Urinary bladder (tissue), 4 donors: ENCODE data around the gene RSRC2. TPM values are rescaled to one million over a fixed set of nuclear protein-coding genes. Genes with fewer than 3 reads are reported as not detected.
A peak's percentile ranks its signal among the peaks of the same experiment; 100 is the strongest.
"Not testable (repeated sequence)": the region's sequence is repeated elsewhere in the genome, so short reads cannot be mapped to it uniquely, and the experiment has no call there.

Experiments used
- DNase-seq: peaks from one replicate; pipeline ENCODE4 v3.0.0-alpha.2; 2015; ENCODE audit errors: extremely low spot score
- H3K27ac ChIP-seq: one replicate; pipeline ENCODE4 v1.5.1; 2013; ENCODE audit warnings: low read depth, mild to moderate bottlenecking, moderate library complexity
- H3K36me3 ChIP-seq: one replicate; pipeline ENCODE4 v1.6.1; 2013; ENCODE audit warnings: mild to moderate bottlenecking, moderate library complexity; ENCODE audit not compliant: insufficient read depth
- H3K4me1 ChIP-seq: one replicate; pipeline ENCODE4 v1.6.1; 2013; ENCODE audit warnings: mild to moderate bottlenecking, moderate library complexity; ENCODE audit not compliant: insufficient read depth
- H3K4me3 ChIP-seq: one replicate; pipeline ENCODE4 v1.5.1; 2013; ENCODE audit warnings: low read depth, low read length
- WGBS: extraction: QIAGEN DNeasy Blood & Tissue Kit; methylation state at CpG from one replicate; pipeline ENCODE4 v1.1.7; 2013; 5-methylcytosine and 5-hydroxymethylcytosine counted together
- polyA plus RNA-seq: library from polyadenylated mRNA; stranded (reverse); fragments of 200-250 nt; gene quantifications from one replicate; pipeline ENCODE4 v1.2.3, GENCODE V29; 2013
- total RNA-seq: library from RNA; depleted of rRNA; stranded (reverse); fragments of >200 nt; gene quantifications from one replicate; pipeline ENCODE4 v1.2.3, GENCODE V29; 2014
- donor health status: healthy with polysubstance abuse.
- donor health status: healthy.

The RSRC2 gene
- total and polyA plus RNA-seq, 2 donors, result 55.5 to 87.4 TPM

DNA sequence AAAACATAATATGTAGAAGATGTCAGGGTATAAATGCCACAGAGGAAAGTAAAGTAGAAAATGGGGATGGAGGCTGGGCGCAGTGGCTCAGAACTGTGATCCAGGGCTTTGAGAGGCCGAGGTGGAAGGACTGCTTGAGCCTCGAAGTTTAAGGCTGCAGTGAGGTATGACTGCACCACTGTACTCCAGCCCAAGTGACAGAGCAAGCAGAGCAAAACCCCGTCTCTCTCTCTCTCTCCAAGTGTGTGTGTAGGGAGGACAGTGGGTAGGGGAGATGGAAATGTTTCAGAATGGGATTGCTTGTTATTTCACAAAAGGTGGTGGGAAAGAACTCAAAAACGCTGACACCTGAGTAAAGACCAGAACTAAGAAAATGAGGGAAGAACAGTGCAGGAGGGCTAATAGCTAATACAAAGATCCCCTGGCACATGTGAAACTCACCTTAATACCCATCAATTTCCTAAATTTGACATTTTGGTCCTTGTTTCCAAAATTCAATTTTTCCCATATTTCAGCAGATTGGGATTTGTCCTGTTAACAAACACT is 20.3 kb downstream of the RSRC2 start:
- H3K36me3 ChIP-seq, result peaks cover 13% of the 10 kb centered on the region
- no peak overlapping the region for H3K27ac ChIP-seq
- 94% methylated on average over 5 of the region's 5 CpGs for WGBS
- DNase-seq, result no peak
- H3K4me1 ChIP-seq, result no peaks in the 10 kb centered on the region
- no peak overlapping the region for H3K4me3 ChIP-seq

DNA sequence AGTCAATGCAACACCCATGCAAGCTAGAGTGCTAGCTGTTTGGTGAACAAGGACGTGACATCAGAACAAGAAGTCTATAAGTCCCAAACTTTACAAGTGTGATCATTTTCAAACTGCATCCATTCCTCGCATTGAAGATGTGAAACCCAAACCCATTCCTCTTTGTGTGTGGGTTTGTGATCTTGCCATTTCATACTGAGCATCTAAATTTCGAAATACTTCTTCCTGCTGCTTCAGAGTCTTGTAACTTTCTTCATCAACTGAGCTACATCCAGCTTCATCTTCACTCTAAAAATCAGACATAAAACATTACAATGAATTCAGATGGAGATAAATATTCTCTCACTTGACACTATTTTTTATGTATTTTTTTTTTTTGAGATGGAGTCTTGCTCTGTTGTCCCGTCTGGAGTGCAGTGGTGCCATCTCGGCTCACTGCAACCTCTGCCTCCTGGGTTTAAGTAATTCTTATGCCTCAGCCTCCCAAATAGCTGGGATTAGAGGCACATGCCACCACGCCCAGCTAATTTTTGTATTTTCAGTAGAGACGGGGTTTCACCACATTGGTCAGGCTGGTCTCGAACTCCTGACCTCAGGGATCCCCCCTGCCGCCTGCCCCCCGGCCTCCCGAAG is 21.2 kb downstream of the RSRC2 start:
- DNase-seq, result no peak
- 83% methylated on average over 11 of the region's 11 CpGs for WGBS
- no peaks in the 10 kb centered on the region for H3K4me1 ChIP-seq
- H3K27ac ChIP-seq, result no peak overlapping the region
- no peak overlapping the region for H3K4me3 ChIP-seq
- peaks cover 11% of the 10 kb centered on the region for H3K36me3 ChIP-seq

DNA sequence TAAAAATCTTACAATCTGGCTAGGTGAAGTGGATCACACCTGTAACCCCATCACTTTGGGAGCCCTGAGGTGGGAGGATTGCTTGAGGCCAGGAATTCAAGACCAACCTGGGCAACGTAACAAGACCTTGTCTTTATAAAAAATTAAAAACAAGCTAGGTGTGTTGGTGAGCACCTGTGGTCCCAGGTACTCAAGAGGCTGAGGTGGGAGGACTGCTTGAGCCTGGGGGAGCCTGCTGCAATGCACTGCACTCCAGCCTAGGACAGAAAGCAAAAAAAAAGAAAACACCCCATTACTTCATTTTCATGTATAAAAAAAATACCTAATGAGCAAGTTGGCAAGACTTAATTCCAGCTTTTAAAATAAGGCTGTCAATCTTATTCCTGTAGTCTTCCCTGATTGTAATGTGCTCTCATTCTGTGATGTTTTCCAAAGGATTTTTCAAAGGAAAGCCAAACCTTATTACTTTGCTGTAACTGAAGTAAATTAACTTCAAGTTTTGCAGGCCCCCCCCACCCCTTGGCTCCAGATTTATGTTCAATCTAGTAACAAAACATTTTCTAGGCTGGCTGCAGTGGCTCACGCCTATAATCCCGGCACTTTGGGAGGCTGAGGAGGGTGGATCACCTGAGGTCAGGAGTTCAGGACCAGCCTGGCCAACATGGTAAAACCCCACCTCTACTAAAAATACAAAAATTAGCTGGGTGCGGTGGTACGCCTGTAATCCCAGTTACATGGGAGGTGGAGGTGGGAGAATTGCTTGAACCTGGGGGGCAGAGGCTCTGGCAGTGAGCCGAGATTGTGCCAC is 22.7 kb downstream of the RSRC2 start:
- 72% methylated on average over 6 of the region's 6 CpGs for WGBS
- no peak overlapping the region for H3K4me3 ChIP-seq
- H3K36me3 ChIP-seq, result peaks cover 8% of the 10 kb centered on the region
- no peak for DNase-seq
- H3K4me1 ChIP-seq, result no peaks in the 10 kb centered on the region
- no peak overlapping the region for H3K27ac ChIP-seq

DNA sequence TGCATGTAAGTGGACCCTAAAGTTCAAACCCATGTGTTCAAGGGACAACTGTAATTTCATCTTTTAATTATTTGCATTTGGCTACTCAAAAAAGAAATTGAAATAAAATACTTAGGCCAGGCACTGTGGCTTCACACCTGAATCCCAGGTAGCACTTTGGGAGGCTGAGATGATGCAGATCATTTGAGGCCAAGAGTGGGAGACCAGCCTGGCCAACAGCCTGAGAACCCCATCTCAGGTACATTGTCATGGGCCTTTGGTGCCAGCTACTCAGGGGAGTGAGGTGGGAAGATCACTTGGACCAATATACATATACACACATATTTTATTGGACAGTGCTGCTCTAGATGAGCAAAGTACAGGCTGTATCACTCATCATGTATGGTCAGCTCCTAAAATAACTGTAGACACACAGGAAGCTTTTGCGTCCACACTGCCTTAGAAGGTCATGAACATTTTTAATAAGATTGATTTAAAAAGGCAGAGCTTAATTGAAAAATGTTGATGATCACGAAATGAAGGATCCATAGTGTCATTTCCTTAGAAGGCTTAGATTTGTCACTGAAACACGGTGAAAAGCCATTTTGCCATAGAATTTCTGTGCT is 23.5 kb downstream of the RSRC2 start:
- 86% methylated on average over 3 of the region's 3 CpGs for WGBS
- no peak for DNase-seq
- H3K4me1 ChIP-seq, result no peaks in the 10 kb centered on the region
- H3K27ac ChIP-seq, result no peak overlapping the region
- H3K36me3 ChIP-seq, result peaks cover 8% of the 10 kb centered on the region
- no peak overlapping the region for H3K4me3 ChIP-seq

DNA sequence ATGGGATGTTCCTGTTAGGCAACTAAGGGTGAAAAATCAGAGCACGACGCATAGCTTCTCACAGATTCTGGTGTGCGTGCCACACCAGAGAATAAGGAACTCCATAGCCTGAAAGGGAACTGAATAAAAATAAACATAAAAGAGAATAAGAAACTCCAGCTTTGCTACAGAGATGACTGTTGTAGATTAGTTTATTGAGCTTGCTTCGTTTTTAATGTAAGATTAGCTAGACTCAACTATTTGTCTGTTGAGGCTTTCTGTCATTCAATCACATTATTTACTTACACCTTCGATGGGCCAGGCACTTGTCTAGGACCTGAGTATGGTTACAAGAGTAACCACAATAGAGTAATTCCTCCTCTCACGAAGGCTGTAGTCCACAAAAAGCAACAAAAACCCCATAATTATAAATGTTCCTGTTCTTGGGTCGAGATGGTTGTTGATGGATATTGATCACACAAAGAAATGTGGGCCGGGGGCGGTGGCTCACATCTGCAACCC is 25.2 kb downstream of the RSRC2 start:
- Histone ChIP-seq H3K36me3 (peaks cover 5% of the 10 kb centered on the region), H3K4me3 (no peak overlapping the region), H3K4me1 (no peaks in the 10 kb centered on the region), H3K27ac (no peak overlapping the region)
- WGBS, result 80% methylated on average over 9 of the region's 9 CpGs
- DNase-seq, result no peak

DNA sequence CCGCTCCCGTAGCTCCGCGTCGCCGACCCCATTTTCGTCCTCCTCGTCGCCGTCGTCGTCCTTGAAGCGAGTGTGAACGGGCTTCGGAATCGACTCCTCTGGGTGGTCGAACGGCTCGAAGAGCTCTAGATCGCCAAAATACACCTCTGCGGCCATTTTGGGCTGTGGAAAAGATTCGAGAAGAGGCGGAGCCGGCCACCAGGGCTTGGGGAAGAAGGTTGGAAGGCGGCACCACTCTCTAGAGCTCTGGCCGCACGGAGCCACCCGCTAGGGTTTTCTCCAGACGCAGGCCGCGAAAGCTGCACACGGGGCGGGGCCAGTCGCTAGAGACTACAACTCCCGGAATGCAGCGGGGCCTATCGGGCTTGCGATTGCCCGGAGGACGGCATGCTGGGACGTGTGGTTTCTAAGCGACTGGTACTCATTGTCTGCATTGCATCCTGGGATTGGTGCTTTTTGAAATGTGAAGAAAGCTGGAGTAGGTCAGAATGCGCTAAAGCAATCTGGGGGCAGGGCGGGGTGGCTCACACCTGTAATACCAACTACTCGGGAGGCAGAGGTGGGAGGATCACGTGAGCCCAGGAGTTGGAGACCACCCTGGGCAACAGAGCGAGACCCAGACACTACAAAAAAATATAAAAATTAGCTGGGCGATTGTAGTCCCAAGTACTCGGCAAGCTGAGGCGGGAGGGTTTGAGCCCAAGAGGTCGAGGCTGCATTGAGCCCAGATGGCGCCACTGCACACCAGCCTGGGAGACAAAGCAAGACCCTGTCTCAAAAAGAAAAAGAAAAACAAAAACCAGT is 25.8 kb downstream of the RSRC2 start, which contains the start of gene ZCCHC8:
ZCCHC8 (minus strand) TSS at position 248 of the 804 bp plus-strand sequence; CDS start at position 156, 92 bp downstream.
- Histone ChIP-seq H3K27ac (peak within 1 kb of the TSS; percentile 97), H3K36me3 (peaks cover 3% of the 10 kb centered on the region), H3K4me3 (peak within 1 kb of the TSS; percentile 68), H3K4me1 (no peaks in the 10 kb centered on the region)
- DNase-seq, result peak; percentile 94
- WGBS, result 3% methylated on average over 52 of the region's 52 CpGs

DNA sequence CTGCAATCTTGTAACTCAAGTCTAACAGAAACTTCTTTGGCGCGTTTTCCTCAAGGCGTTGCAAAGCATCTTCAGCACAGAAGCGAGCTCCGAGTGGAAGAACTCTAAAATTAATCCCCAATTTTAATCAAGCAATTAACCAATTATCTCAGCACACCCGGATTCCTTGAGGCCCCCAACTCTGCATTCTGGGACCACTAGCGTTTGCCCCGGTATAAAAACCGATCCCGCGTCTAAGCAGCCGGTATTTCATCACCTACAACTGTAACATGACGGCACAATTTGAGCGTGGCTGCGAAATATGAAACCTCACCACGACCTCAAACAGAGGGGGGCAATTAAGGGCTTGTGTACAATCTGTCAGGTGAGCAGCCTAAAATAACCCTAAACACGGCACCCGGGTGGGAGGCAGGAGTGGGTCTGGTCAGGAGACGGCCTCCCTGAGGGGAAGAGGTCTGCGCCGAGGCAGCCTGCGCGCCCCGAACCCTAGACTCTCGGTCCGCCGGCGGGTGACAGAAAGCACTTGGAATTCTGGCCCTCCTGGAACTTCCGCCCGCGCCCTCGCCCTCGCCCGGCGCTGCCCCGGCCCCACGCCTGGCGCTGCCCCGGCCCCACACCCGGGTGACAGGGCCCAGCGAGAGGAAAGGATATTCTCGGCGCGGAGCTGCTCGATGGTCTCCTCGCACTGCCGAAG is 26.6 kb downstream of the RSRC2 start:
- Histone ChIP-seq H3K27ac (peak overlapping the region; percentile 97), H3K4me3 (peak overlapping the region; percentile 68), H3K4me1 (no peaks in the 10 kb centered on the region), H3K36me3 (peaks cover 3% of the 10 kb centered on the region)
- WGBS, result under 1% methylated on average over 47 of the region's 47 CpGs
- peak; percentile 43 for DNase-seq

DNA sequence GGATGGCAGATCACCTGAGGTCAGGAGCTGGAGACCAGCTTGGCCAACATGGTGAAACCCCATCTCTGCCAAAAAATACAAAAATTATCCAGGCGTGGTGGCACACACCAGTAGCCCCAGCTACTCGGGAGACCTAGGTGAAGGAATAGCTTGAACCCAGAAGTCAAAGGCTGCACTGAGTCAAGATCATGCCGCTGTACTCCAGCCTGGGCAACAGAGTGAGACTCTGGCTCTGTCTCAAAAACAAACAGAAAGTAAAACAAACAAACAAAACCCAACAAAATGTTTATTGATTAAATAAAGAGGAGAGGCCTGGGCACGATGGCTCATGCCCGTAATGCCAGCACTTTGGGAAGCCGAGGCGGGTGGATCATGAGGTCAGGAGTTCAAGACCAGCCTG is 31.5 kb downstream of the RSRC2 start:
- Histone ChIP-seq H3K4me1 (no peaks in the 10 kb centered on the region), H3K27ac (no peak overlapping the region), H3K4me3 (no peak overlapping the region), H3K36me3 (peaks cover 1% of the 10 kb centered on the region)
- no peak for DNase-seq
- 93% methylated on average over 7 of the region's 7 CpGs for WGBS

DNA sequence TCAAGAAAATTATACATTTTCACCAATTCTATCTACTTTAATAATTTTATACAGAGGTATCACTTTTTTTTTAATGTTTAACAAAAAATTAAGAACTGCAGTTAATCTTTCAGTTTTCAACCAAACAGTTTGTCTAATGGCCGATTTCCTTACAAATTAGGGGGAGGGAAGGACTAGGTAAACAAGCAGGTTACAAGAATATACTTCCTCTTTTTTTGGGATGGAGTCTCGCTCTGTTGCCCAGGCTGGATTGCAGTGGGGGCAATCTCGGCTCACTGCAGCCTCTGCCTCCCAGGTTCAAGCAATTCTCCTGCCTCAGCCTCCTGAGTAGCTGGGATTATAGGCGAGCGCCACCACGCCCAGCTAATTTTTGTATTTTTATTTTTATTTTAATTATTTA is 33.5 kb downstream of the RSRC2 start:
- not testable (repeated sequence) for DNase-seq, H3K4me1 ChIP-seq, H3K4me3 ChIP-seq, H3K36me3 ChIP-seq, H3K27ac ChIP-seq
- WGBS, result 80% methylated on average over 6 of the region's 6 CpGs

DNA sequence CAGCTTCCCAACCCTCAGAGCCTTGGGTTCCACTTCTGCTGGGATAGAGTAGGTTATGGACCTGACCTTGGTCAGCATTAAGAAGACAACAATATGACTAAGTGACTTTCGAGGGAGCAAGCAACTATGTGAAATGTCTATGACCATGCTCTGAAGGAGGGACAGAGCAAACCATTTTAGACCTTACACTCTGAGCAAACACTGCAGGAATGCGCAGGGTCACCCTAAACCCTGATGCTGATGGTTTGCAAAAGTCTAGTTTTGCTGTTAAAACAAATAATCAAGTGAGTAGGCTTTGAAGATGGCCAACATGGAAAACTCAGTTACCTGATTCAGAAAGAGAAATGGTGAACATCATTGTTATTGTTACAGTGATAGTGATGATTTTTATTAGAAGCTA is 34.7 kb downstream of the RSRC2 start:
- Histone ChIP-seq H3K27ac (no peak overlapping the region), H3K4me3 (no peak overlapping the region), H3K4me1 (no peaks in the 10 kb centered on the region), H3K36me3 (peaks cover 12% of the 10 kb centered on the region)
- DNase-seq, result no peak
- WGBS, result 87% methylated on average over 2 of the region's 2 CpGs

DNA sequence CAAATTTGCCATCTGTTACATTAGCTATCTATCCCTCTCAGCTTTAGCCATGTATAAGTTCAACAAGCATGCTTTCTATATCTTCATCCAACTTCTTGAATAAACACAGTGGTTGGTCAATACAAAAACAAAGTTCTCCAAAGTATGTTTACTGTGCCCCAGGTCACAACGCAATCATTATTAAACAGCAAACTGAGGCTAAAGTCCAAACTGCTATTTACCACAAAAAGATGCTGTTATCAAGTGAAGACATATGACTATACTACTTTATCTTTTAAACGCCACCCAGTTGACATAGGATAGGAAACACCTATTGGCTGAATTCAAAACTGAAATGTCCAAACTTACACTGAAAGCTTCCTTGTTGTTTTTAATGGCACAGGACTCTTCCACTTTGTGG is 37.7 kb downstream of the RSRC2 start:
- DNase-seq, result no peak
- WGBS, result 90% methylated on average over 2 of the region's 2 CpGs

DNA sequence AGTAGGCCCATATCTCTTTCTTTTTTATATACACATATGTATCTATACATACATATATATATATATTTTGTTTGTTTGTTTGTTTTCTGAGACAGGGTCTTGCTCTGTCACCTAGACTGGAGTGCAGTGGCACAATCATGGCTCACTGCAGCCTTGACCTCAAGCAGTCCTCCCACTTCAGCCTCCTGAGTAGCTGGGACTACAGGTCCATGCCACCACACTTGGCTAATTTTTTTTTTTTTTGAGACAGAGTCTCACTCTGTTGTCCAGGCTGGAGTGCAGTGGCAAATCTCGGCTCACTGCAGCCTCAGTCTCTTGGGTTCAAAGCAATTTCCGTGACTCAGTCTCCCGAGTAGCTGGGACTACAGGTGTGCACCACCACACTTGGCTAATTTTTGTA is 38.9 kb downstream of the RSRC2 start:
- WGBS, result 97% methylated on average over 3 of the region's 3 CpGs
- DNase-seq, H3K4me1 ChIP-seq, H3K27ac ChIP-seq, H3K4me3 ChIP-seq: not testable (repeated sequence)
- peaks cover 13% of the 10 kb centered on the region for H3K36me3 ChIP-seq

More for the DNA sequence above, 37.7 kb downstream of the RSRC2 start:
- Histone ChIP-seq H3K27ac (no peak overlapping the region), H3K36me3 (peaks cover 12% of the 10 kb centered on the region), H3K4me1 (no peaks in the 10 kb centered on the region), H3K4me3 (no peak overlapping the region)
